Measurements from ENCODE around the gene PLEKHG4B.
"Not testable (repeated sequence)": the region's sequence is repeated elsewhere in the genome, so short reads cannot be mapped to it uniquely, and the experiment has no call there.

Gene PLEKHG4B

DNA sequence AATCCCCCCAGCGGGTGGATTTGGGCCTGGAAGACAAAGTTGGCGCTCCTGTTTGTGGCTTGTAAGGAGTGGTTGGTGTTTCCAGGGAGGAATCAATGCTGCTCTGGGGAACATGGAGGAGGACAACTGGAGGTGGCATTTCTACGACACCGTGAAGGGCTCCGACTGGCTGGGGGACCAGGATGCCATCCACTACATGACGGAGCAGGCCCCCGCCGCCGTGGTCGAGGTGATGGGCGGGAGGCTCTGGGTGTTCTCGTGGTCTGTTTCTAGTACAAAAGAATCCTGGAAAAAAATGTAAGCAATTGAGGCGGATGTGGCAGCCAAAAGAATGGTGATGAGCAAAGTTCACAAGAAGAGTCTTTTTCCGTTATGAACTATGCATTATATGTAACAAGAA lies 133.4 kb downstream of the PLEKHG4B start:
- no peak for DNase-seq (ENCODE audit: low spot score)

DNA sequence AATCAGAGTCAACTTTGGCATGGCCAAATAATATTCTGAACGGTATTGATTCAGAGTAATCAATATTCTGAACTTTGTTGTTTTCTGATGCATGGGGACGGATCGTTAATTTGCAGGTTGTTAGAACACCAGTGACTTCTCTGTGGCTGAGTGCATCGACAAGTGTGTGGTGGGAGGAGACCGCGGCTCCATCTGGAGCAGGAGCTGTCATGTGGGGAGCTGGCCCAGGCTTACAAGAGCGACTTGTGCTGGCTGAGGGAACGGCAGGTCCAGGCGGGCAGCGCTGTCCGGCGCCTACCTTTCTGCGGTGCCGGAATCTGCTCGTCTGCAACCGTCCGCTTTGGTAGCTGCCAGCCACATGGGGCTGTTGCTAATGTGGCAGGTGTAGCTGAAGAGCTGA lies 135.4 kb downstream of the PLEKHG4B start:
- not testable (repeated sequence) for DNase-seq (ENCODE audit: low spot score)

DNA sequence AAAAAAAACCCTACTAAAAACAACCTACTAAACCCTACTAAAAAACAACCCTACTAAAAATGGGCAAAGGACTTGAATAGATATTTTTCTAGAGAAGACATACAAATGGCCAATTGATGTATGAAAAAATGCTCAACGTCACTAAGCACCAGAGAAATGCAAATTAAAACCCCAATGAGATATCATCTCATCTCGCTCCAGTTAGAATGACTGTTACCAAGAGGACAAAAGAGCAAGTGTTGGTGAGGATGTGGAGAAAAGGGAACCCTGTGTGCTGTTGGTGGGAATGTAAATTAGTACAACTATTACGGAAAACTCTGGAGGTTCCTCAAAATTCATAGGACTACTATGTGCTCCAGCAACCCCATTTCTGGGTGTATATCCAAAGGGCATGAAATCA lies 136.9 kb downstream of the PLEKHG4B start:
- no peak for DNase-seq (ENCODE audit: low spot score)

DNA sequence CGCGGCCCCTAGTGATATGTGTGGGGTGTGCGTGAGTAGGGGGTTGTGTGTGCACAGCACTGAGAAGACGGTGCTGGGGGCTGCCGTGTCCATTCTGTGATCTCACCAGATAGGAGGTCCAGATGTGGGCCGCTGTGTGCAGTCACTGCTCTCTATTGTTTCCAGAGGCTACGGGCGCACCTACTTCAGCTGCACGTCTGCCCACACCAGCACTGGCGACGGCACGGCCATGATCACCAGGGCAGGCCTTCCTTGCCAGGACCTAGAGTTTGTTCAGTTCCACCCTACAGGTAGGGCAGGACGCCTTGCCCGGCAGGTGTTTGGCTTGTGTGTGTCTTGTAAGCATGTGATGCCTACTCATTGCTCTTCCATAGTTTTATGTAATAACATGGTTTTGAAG lies 138.7 kb downstream of the PLEKHG4B start:
- no peak for DNase-seq (ENCODE audit: low spot score)

DNA sequence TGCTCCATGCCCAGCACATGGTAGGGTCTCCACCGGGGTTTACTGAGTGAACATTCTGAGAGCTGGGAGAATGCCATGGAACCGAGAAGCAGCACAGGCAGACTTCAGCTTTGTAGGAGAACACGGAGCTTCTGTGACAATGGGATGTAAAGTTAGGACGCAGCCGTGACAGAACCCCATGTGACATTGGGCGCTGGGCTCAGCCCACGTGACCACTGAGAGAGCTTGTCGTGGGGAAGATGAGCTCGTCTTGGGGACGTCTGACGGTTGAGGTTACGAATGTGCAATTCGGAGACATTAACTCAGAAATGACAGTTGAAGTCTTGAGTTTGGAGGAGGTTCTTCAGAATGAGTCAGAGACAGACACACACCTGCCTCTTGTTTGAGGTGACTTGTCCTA lies 139.7 kb downstream of the PLEKHG4B start:
- no peak for DNase-seq (ENCODE audit: low spot score)

DNA sequence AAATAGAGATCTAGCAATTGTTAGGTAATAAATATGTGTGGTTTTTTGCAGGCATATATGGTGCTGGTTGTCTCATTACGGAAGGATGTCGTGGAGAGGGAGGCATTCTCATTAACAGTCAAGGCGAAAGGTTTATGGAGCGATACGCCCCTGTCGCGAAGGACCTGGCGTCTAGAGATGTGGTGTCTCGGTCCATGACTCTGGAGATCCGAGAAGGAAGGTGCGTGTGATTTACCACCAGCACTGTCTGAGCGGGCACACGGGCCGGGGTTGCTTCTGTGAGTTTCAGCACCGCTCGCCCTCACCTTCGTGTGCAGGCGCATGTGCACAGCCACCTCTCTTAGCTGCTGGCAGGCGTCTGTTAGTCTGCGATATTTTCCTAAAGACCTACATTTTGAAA lies 141.5 kb downstream of the PLEKHG4B start:
- DNase-seq (ENCODE audit: low spot score) = not testable (repeated sequence)

DNA sequence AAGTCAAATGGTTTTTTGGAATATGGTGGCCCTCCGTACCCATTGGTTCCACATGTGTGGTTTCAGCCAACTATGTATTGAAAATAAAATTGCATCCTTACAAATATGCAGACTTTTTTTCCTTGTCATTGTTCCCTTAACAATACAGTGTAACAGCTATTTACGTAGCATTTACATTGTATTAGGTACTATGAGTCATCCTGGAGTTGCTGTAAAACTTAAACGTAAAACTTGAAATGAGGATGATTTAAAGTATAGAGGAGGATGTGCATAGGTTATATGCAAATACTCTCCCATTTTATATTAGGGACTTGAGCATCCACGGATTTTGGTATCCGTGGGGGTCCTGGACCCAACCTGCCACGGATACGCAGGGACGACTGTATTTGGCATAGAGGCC lies 142.5 kb downstream of the PLEKHG4B start:
- no peak for DNase-seq (ENCODE audit: low spot score)

DNA sequence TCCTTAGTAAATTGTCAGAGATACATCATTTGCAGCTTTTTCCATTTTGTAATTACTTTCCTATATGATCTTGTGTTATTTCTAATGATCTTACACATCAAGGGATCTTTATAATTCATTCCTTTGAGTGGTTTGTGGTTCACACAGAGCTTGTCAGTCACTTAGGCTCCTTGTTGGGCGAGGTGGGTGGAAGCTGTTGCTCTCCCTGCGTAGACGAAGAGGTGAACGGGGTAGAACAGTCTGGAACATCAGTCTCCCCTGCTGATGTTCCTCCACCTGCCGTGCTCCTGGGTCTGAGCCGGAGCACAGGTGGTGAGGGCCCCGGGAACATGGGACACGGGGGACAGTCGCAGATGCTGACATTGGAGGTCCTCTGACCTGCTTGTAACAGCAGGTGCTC lies 143.6 kb downstream of the PLEKHG4B start:
- DNase-seq (ENCODE audit: low spot score) = not testable (repeated sequence)

DNA sequence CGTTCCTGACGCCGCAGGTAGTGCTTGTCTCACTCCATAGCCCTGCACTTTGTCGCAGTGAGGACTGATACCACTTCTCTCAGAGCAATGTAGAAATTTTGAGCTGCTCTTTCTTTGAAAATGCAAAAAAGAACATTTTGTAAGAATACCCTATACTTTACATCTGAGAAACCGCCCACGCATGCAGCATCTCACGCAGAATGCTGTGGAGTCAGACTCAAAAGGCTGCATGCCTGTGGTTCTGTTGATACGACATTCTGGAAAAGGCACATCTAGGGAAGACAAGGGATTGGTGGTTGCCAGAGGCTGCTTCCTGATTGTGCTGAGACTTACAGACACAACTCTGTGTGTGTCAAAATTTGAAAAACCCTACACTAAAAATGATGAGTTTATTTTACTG lies 146.0 kb downstream of the PLEKHG4B start:
- DNase-seq (ENCODE audit: low spot score) = not testable (repeated sequence)
